Upper lobe of left lung (tissue), 4 donors: ENCODE results near the gene IGHMBP2.

Experiments
- POLR2A ChIP-seq, 4 donors: fragments of 450-650 bp; IDR thresholded peaks; one replicate each; pipeline ENCODE4 v1.5.1; 2016 to 2017; ENCODE audit warnings: antibody characterized with exemption in 4 of 4, mild to moderate bottlenecking in 2 of 4
- POLR2AphosphoS5 ChIP-seq, 2 donors: sonication (generic); formaldehyde crosslinking; IDR thresholded peaks; one replicate each; pipeline ENCODE4 v1.5.1; 2017; ENCODE audit warnings: antibody characterized with exemption in 2 of 2
- TF ChIP-seq, protein P1 (sequence below), 6 experiments: fragments of 450-650 bp in 4 of 6; fragments of 200-600 bp in 2 of 6; sonication (generic) in 2 of 6; IDR thresholded peaks; one replicate each; pipeline ENCODE4 v1.5.1; 2016 to 2019; ENCODE audit warnings: antibody characterized with exemption in 6 of 6

DNA sequence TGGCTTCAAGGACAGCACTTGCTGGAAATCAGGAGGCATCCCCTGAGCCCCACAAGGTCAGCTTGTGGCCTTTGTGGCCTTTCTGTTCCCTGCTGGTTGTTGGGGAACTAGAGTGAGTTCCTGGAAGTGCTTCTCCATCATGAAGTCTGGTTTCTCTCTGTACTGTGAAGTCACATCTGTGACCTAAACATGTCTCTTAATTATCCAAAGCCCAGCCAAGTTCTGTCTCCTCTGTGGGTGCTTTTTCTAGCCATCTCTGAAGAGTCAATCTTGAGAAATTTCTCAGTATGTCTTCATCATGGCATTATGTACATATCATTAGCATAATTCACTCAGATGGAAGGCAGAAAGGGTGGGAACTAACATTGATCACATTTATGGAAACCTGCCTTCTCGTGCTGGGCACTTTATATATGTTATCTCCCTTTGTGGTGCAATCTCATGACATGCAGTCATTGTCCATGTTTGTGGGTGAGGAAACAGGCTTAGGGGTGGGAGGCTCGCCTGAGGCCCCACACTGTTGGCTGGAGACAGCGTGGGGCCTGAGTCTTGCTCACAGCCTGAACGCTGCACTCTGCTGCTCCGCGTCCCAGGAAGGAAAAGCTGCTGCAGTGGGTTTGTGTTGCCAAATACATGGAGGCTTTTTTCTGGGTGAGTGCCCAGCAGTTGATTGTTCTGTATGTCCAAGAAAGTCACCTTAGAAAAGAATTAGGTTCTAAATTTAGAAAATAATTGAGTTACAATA, 24.6 kb downstream of the IGHMBP2 start:
- TF ChIP-seq POLR2AphosphoS5 (IDR thresholded peaks at IDR 0.05) (no peak), POLR2A (IDR thresholded peaks at IDR 0.05) (no peak)
- TF ChIP-seq, protein P1, sequence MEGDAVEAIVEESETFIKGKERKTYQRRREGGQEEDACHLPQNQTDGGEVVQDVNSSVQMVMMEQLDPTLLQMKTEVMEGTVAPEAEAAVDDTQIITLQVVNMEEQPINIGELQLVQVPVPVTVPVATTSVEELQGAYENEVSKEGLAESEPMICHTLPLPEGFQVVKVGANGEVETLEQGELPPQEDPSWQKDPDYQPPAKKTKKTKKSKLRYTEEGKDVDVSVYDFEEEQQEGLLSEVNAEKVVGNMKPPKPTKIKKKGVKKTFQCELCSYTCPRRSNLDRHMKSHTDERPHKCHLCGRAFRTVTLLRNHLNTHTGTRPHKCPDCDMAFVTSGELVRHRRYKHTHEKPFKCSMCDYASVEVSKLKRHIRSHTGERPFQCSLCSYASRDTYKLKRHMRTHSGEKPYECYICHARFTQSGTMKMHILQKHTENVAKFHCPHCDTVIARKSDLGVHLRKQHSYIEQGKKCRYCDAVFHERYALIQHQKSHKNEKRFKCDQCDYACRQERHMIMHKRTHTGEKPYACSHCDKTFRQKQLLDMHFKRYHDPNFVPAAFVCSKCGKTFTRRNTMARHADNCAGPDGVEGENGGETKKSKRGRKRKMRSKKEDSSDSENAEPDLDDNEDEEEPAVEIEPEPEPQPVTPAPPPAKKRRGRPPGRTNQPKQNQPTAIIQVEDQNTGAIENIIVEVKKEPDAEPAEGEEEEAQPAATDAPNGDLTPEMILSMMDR (IDR thresholded peaks at IDR 0.05): no peak
